Effector CD8-positive, alpha-beta T cell (primary cell): ENCODE data around the gene DLG2.

Experiments
- DNase-seq: peaks from one replicate; lab custom pipeline; 2025; lab: John Stamatoyannopoulos, UW

The DLG2 gene

DNA sequence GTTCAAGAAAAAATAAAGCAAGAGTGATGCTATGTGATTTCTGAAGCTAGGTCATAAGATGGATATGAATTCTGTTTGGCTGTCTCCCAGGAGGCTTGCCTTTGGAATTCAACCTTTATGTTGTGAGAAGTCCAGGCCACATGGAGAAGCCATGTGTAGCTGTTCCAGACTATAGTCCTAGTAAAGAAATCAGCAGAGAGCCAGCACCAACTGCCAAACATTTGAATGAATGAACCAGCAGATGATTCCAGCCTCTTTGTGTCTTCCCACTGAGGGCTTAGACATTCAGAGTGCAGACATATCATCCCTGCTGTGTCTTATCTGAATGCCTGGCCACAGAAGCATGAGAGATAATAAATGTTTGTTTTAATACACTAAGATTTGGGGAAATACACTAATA lies 1150.6 kb downstream of the DLG2 start:
- DNase-seq: no peak

DNA sequence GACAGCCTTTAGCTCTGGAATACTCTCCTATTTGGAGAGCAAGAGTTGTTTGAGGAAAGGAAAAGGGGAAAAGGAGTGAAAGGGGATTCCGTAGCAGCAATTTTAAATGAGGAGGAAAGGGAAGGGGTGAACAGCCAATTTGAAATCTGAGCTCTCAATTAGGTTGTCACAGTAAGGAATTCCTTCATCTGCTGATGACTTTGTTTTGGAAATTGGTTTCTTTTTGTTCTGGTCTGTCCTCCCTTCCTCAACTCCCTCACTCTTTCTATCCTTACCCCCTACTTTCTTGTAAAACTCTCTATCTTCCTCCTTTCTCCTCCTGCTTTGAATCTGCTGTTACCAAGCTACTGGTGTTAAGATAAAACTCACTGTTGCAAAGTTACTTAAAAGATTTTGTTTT lies 1155.6 kb downstream of the DLG2 start:
- no peak for DNase-seq

DNA sequence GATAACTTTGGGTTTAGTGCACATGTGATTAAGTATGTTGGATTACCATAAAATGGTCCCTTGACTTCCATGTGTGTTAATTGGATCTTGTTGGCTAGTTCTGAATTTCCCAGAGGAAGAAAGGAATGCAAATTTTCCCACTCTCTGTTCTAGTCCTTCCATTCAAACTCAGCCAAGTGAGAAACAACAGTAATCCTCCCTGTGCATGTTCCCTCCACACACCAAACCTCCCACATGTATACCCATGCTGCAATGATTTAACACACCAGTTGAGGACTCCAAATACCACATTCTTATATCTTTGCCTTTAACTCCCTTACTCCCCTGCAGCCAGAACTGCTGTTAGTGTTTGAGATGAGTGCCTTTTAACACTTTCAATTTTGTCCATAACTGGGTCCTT lies 1158.9 kb downstream of the DLG2 start:
- no peak for DNase-seq

DNA sequence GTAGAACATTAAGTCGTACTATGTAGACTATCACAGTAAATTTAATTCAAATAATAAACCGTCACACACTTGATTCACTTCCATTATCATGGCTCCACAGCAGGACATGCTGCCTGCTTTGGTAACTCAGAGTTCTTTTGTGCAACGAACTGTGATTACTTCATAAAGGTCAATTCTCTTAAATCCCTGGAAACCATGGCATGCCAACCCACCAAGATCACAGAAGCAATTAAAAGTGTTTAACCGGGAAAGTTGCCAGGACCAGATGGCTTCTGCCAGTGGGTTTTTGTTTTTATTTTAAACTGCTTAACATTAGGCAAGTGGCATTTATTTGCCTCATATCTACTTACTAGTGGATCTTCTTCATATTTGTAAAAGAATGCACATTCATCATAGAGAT lies 1162.1 kb downstream of the DLG2 start:
- DNase-seq: no peak

DNA sequence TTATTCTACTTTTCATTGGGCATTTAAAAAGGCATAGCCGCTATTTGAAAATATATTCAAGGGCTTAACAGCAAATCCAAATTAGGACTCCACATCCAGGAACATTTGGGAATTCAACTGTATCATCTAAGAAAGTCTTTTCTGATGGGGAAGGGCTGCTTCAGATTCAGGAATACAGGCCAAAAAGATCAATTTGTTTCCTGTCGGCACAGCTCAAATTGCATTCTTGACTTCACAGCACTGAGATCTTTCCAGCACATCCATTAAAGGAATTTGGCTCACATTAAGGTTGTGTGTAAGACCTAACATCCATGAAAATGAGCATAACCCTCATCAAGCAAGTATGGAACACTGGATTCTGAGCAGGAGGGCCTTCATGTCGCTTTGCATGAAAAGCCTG lies 1171.5 kb downstream of the DLG2 start:
- no peak for DNase-seq

DNA sequence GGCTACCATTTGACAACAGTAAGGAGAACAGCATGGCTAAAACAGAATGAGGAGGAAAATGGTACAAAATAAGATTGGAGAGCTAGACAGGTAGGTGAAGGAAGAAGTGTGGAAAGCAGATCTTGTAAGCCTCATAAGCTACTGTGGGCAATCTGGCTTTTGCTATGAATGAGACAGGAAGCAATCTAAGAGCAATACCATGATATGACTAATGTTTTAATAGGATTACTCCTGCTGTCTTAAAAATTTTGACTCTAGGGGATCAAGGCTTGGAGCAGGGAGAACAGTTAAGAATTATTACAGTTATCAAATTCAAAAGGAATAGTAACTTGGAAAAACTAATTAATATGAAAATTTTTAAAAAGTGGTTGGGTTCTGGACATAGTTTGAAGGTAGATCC lies 1174.9 kb downstream of the DLG2 start:
- no peak for DNase-seq

DNA sequence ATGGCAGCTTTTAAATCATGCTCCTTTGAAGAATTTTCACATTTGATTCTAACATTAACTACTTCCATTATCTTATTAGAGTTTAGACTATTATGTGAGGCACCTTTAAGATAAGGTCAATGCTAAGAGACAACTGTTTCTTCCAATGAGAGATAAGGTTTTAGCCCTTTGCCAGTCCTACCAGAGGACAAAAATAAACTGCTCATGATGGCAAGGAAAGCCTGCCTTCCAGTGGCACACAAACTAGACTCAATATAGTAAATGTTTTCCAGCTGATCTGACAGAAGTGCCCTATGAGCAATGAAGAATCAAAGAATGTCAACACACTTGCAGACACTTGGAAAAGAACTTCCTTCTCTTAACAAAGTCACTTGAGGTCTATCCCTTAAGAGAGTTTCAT lies 1188.6 kb downstream of the DLG2 start:
- no peak for DNase-seq

DNA sequence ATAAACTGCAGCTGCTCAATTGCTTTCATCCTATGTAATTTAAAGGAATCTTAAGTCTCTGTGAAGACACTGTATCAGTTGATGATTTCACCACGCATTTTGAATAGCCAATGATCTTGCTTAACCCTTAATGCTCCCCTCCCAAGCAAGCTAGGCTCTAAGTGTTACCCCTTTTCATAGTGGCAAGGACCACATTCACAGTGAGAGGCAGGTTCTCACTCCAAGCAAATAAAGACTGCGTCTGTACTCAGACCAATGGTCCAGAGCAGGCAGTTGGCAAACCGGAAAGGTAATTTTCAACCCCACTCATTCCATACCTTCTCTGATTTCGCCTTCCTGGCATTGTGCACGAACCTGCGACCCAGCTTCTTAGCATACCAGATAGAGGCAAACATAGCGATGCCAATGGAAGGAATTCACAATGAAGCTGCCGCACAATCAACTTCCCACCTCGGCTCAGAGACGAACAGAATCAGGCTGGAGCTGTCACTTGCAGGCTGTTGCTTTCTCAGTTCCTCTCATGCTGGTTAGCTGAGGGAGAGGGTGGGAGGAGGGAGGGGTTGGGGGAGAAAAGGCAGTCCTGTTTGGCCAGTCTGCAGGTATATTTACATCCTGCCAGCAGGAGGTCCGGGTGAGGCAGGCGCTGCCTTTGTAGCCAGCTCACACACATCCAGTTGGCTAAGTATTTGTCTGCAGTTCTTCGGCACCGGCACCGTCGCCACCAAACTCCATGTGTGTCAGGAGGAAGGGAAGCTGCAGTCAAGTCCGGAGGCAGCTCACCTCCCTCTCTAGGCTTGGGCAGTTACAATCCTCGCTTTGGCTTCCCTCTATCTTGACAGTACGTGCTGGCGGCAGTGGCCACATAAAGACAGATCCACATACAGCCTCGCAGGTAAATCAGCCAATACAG lies 1189.8 kb downstream of the DLG2 start:
- no peak for DNase-seq

DNA sequence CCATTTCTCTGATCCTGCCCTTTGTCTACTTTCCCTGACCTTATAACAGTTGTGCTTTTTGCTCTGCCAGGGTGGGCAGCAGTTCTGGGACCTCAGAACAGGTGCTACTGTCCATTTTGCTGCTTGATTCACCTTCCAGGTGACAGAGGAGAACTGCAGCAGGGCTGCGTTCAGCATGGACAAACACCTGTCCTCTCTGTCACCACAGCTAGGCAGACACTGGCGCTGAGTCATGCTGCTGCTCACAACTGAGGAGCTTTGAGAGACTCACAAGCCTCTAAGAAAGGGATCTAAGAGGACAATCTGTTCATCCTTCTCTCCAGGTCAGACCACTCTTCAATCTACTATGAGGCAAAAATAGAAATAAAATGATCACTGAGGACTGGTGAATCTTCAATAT lies 1196.5 kb downstream of the DLG2 start:
- DNase-seq: no peak

DNA sequence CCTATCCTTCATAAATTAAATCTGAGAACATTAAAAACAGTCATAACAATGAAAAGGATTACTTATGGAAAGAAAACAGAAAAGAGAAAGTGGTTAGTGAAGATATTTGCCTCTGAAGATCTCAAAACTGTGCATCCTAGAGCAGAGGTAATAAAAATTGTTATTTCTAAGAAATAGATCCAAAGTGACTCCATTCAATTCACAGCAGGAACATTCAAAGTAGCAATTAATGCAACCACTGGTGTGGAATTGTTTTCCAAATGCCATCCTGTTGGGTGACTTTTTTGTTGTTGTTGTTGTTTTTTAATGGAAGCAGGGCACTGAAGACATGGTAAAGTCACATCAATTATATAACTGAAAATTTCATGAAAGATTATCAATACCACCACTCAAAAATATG lies 1201.5 kb downstream of the DLG2 start:
- no peak for DNase-seq

DNA sequence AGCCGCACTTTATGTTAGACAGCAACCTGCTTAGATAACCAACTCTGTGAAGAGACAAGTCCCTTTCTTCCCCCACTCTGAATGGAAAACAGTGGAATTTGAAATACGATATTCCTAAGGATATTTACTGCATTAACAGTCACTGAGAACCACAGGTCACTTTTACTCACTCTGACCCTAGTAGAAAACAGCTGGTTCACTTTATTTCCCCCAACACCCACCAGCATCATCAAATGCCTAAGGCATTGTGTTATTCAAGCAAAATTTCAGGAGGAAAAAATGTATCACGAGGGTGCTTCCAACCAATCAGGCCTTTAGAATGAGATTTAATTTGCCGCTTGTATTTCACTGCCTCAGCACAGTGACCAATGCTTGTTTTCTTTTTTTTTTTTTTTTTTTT lies 1206.9 kb downstream of the DLG2 start:
- no peak for DNase-seq

DNA sequence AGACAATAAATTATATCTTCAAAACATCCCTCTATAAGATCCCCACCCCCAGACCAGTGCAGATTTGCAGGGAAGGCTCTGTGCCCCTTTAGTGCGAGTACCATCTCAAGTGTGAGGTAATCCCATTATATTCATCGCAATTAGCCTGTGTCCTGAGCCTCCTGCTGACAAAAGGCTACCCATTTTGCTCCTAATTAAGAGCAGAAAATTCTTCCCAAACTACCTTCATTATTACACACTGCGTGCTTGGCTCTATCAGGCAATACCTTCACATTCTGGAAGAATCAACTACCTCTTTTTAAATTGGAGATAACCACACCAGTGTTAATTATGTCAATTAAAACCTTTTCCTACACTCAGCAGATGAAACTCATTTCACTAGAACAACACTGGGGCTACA lies 1207.5 kb downstream of the DLG2 start:
- DNase-seq: no peak

DNA sequence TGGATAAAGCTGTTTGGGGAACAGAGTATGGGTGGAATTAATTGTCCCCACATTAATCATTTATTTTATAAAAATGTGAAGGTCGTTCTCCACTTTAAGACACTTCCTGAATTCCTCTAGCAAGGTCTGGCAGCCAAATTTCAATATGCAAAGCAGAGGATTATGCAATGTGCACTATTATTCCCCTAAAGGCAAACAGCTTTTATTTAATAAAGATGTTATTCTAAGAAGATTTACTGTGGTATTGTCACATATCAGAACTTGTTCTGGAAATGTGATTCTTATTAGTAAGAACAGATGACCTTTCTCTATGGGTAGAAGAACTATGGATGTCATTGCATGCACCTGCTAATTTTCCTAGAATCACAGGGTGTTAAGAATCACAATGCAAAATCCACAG lies 1212.2 kb downstream of the DLG2 start:
- no peak for DNase-seq

DNA sequence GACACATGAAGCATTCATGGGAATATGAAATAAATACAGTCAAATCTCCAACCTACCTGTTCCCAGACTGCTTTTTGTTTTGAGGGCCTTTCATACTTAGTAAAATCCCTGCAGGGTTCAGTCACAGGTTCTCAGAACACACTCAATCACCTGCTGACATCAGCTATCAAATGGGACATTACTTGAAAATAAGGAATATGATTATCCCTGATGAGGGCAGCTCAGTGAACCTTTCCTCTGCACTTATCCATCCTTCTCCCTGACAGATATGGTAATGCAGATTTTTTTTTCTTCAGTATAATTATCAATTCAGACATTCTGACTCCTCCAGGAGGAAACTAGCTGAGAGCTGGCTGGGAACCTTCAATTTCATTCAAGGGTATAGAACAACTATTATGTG lies 1213.6 kb downstream of the DLG2 start:
- DNase-seq: no peak

DNA sequence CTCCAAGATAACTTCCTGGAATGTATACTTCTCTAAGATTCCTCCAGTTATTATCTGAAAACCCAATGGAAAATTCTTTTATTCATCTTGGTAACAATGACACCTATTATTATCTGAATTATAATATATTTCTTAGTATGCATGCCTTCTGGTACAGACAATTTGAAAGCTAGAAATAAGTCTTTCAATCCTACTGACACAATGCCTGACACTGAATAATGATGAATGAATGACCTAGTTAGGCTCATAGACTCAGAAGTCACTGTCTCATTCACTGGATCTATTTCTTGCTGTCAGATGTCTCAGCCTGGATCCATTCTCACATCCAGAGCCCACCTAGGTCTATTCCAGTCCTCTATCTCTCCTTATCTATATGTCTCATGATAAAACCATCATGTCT lies 1214.3 kb downstream of the DLG2 start:
- DNase-seq: no peak

DNA sequence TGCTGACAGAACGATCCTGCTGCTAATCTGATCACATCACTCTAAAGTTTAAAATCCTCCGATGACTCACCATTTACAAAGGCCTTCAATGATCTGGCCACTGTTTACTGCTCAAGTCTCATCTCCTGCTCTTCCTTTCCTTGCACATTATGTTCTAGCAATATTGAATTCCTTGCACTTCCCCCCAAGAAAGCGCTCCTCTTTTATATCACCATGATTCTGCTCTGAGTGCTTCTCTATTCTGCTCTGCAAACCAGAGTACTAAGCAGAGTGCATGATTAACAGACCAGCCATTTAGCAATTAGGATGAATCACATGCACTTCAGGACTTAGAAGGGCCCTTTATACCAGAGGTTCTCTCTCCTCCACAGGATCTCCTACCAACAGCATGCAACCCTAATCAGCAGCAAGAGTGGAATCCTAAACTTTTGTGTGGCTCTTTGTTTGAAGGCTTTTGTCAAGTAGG lies 1218.2 kb downstream of the DLG2 start:
- DNase-seq: no peak

DNA sequence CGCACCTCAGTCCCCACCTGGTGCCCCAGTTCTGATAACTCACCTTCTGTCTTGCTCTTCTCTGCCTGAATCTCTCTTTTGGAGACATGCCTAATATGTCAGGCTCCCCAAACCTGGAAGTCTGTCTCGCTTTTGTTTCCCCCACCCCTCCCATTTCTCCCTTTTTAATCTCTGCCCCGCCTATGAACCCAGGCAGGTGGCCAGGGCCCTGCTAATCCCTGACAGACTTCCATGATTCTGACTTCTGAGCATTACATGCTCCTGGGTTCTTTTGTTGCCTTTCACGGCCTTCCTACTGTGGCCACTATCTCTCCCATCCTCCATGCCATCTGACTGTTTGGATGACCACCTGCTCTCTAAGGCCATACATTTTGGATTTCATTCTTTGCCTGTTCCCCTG lies 1220.1 kb downstream of the DLG2 start:
- no peak for DNase-seq

DNA sequence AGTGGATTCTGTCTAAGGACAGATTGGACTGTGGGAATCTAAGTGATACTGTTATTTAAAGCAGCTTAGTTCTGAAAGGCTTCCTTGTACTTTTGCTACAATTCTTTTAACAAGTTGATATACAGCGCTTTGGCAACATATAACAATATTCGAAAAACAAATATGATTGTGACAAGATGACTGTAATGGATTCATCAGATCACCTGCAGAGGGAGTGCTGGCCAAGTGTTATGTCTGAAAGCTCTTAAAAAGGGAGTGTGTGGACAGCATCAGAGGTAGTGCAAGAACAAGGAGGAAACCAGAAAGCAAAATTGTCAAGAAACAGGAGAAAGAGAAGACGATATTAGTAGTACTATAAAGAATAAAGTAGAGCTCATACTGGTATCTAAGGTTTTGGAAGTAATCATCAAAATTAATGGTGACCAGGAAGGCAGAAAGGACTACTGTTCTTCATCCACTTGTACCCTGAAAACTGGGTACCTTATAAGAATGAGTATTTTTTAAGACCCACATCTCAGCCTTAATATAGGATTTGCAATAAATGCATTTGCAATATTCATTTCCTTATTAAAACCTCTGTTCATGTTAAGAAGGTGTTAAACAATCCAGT lies 1229.0 kb downstream of the DLG2 start:
- DNase-seq: no peak

DNA sequence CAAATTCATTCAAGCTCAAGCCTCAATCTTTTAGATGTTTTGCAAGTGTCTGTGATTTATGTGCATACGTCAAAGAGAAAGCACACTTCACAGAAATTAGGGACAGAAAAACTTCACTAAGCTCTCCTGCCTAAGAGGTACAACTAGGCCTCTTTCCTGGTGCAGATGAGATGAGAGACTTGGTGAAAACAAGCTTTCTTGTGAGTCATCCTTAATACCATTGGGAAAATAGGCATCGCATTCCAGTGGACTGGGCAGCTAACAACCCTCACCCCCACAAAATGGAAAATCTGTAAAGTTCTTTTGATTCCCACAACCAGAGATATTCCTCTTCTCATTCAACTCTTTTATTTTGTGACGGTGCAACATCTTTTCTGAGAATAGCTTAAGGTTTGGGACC lies 1230.6 kb downstream of the DLG2 start:
- DNase-seq: no peak

DNA sequence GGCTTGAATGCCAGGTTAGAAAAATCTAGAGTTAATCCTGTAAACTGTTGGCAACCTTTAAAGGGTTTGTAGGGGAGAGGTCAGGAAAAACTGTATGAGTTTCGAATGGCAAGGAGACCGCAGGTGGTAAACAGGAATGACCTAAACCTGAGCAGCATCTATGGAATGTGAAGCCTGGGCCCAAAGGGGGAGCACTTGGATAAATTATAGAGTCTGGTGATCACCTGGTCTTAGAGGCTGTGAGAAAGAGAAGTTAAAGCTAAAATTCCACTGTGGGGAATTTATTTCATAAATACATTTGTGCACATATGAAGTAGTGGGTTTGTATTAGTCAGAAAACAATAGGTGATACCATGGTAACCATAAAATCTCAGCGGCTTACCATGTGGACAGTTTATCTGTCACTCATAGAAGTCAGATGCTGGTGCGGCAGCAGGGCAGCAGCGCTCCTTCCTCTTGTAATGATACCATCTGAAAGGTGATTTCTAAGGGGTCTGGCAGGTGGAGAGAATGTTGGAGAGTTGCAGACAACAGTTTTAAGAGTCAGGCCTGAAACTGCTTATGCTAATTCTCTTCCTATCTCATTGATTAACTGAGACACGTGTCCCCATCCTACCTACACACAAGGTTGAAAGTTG lies 1236.6 kb downstream of the DLG2 start:
- DNase-seq: no peak

DNA sequence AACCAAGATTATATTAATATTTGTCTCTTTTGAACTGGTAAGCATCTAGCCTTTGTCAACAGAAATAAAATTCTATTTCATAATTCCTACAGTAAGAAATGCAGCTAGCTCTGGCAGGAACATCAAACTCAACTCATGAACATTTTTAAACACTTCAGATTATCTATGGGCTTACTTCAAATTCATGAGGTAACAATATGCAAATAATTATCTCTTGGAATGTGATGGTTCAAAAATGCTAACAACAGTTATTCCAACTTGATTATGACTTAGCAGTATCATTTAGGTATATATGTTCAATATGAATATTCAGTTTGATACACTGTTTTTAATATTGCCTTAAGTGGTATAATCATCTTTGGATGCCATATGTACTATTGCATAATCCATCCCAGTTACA lies 1237.4 kb downstream of the DLG2 start:
- no peak for DNase-seq

DNA sequence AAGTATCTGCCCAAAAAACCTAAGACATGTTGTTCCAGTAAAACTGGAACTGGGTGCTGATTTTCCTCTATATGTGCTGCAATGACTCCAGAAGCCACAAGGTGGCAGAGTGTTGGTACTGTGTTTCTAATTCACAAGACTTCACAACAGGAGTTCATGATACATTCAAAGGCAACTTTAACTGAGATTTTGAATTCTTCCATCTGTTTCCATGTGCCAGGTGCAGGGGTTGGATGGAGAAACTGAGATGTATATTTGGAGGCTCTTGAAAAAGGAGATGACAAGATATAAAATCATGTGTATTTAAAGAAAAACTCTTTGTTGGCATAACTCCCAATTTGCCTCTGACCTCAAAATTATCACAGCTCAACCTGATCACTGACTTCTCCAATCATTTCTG lies 1242.4 kb downstream of the DLG2 start:
- no peak for DNase-seq

DNA sequence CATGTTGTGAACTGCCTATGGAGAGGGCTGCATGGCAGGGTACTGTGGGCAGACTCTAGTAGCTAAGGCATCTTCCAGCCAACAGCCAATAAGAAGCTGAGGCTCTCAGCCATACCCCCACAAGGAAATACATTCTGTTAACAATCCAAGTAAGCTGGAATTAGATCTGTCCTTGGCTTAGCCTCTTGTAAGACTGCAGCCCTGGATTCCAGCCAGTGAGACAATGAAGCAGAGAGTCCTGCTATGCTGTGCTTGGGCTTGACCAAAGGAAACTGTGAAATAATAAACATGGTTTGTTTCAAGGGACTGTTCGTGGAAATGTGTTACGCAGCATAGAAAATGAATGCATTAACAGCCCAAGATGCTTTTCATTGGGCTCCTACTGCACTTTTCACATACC lies 1243.6 kb downstream of the DLG2 start:
- DNase-seq: no peak
